ENCODE results near the gene C1QTNF8.

- TF ChIP-seq, protein P1, sequence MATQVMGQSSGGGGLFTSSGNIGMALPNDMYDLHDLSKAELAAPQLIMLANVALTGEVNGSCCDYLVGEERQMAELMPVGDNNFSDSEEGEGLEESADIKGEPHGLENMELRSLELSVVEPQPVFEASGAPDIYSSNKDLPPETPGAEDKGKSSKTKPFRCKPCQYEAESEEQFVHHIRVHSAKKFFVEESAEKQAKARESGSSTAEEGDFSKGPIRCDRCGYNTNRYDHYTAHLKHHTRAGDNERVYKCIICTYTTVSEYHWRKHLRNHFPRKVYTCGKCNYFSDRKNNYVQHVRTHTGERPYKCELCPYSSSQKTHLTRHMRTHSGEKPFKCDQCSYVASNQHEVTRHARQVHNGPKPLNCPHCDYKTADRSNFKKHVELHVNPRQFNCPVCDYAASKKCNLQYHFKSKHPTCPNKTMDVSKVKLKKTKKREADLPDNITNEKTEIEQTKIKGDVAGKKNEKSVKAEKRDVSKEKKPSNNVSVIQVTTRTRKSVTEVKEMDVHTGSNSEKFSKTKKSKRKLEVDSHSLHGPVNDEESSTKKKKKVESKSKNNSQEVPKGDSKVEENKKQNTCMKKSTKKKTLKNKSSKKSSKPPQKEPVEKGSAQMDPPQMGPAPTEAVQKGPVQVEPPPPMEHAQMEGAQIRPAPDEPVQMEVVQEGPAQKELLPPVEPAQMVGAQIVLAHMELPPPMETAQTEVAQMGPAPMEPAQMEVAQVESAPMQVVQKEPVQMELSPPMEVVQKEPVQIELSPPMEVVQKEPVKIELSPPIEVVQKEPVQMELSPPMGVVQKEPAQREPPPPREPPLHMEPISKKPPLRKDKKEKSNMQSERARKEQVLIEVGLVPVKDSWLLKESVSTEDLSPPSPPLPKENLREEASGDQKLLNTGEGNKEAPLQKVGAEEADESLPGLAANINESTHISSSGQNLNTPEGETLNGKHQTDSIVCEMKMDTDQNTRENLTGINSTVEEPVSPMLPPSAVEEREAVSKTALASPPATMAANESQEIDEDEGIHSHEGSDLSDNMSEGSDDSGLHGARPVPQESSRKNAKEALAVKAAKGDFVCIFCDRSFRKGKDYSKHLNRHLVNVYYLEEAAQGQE (IDR thresholded peaks at IDR 0.05; ENCODE audit: insufficient read depth in 1 of 2, low read depth in 2 of 2, low read length in 2 of 2): no peak
- TF ChIP-seq POLR2AphosphoS5 (IDR thresholded peaks at IDR 0.05; ENCODE audit: low read depth, low read length) (no peak), SIN3A (IDR thresholded peaks at IDR 0.05; ENCODE audit: borderline replicate concordance, insufficient read depth, low read length) (no peak)
Observed at GRCh38 chr16:1091992-1092552, 4.0 kb downstream of the C1QTNF8 start.

All from PFSK-1 (cell line).